H9 (cell line): ENCODE results near the gene CEMIP2. TPM values are rescaled to one million over a fixed set of nuclear protein-coding genes. Genes with fewer than 3 reads are reported as not detected.

ENCODE experiments used
- DNase-seq: peaks from one replicate; pipeline ENCODE4 v3.0.0-alpha.2; 2017
- H2AFZ ChIP-seq: one replicate; pipeline ENCODE4 v1.6.1; 2013; ENCODE audit warnings: mild to moderate bottlenecking, low read length, control low read depth, moderate library complexity
- H2AK5ac ChIP-seq: 2 replicates; pipeline ENCODE4 v1.6.1; 2013; ENCODE audit warnings: low read length, control low read depth, mixed read lengths; ENCODE audit not compliant: insufficient read length
- H2BK120ac ChIP-seq: one replicate; pipeline ENCODE4 v1.6.1; 2013; ENCODE audit warnings: low read depth, mild to moderate bottlenecking, low read length, control low read depth, inconsistent platforms; ENCODE audit not compliant: poor library complexity, severe bottlenecking
- H2BK12ac ChIP-seq: 2 replicates; pipeline ENCODE4 v1.6.1; 2013; ENCODE audit warnings: low read length, control low read depth, mixed read lengths, low read depth; ENCODE audit not compliant: insufficient read length
- H2BK15ac ChIP-seq: 2 replicates; pipeline ENCODE4 v1.6.1; 2013; ENCODE audit warnings: low read depth, low read length, control low read depth
- H2BK20ac ChIP-seq: one replicate; pipeline ENCODE4 v1.6.1; 2013; ENCODE audit warnings: low read depth, mild to moderate bottlenecking, low read length, control low read depth, inconsistent platforms; ENCODE audit not compliant: poor library complexity, severe bottlenecking
- H2BK5ac ChIP-seq: 2 replicates; pipeline ENCODE4 v1.6.1; 2013; ENCODE audit warnings: low read length, control low read depth, mixed read lengths; ENCODE audit not compliant: insufficient read length
- H3K14ac ChIP-seq: 2 replicates; pipeline ENCODE4 v1.6.1; 2013; ENCODE audit warnings: low read length, control low read depth; ENCODE audit not compliant: insufficient read depth
- H3K18ac ChIP-seq: 2 replicates; pipeline ENCODE4 v1.6.1; 2013; ENCODE audit warnings: low read depth, mild to moderate bottlenecking, mixed read lengths, low read length, control low read depth; ENCODE audit not compliant: insufficient read length
- H3K23ac ChIP-seq: 2 replicates; pipeline ENCODE4 v1.6.1; 2013; ENCODE audit warnings: low read length, control low read depth, mixed read lengths, low read depth; ENCODE audit not compliant: insufficient read length
- H3K23me2 ChIP-seq: 2 replicates; pipeline ENCODE4 v1.6.1; 2013; ENCODE audit warnings: low read depth, mild to moderate bottlenecking, mixed read lengths, low read length, control low read depth; ENCODE audit not compliant: insufficient read length, poor library complexity, severe bottlenecking
- H3K27ac ChIP-seq: 2 replicates; pipeline ENCODE4 v1.5.1; 2013; ENCODE audit warnings: low read length, control low read depth, mixed read lengths, low read depth; ENCODE audit not compliant: insufficient read length
- H3K27me3 ChIP-seq: 2 replicates; pipeline ENCODE4 v1.6.1; 2013; ENCODE audit warnings: low read length, control low read depth, inconsistent platforms; ENCODE audit not compliant: insufficient read depth
- H3K4ac ChIP-seq: 2 replicates; pipeline ENCODE4 v1.6.1; 2013; ENCODE audit warnings: low read depth, mild to moderate bottlenecking, control low read depth, inconsistent platforms, low read length, moderate library complexity
- H3K4me1 ChIP-seq: 2 replicates; pipeline ENCODE4 v1.6.1; 2013; ENCODE audit warnings: low read length, control low read depth, inconsistent platforms; ENCODE audit not compliant: insufficient read depth
- H3K4me2 ChIP-seq: 2 replicates; pipeline ENCODE4 v1.6.1; 2013; ENCODE audit warnings: low read length, control low read depth, mixed read lengths; ENCODE audit not compliant: insufficient read length, insufficient read depth
- H3K56ac ChIP-seq: 2 replicates; pipeline ENCODE4 v1.6.1; 2013; ENCODE audit warnings: low read depth, mild to moderate bottlenecking, mixed read lengths, low read length, control low read depth; ENCODE audit not compliant: insufficient read length
- H3K79me1 ChIP-seq: 2 replicates; pipeline ENCODE4 v1.6.1; 2013; ENCODE audit warnings: low read depth, mild to moderate bottlenecking, moderate library complexity, low read length, control low read depth, inconsistent platforms; ENCODE audit not compliant: insufficient read depth, poor library complexity, severe bottlenecking
- H3K79me2 ChIP-seq: 2 replicates; pipeline ENCODE4 v1.6.1; 2013; ENCODE audit warnings: low read length, control low read depth, inconsistent platforms; ENCODE audit not compliant: insufficient read depth
- H3K9ac ChIP-seq: 2 replicates; pipeline ENCODE4 v1.6.1; 2013; ENCODE audit warnings: low read length, control low read depth, mixed read lengths; ENCODE audit not compliant: insufficient read length; ENCODE audit errors: extremely low read depth
- H3K9me3 ChIP-seq: one replicate; pipeline ENCODE4 v1.6.1; 2013; ENCODE audit warnings: low read depth, low read length, inconsistent platforms; ENCODE audit not compliant: control insufficient read depth
- H3T11ph ChIP-seq: one replicate; pipeline ENCODE4 v1.6.1; 2013; ENCODE audit warnings: mild to moderate bottlenecking, low read length, control low read depth, inconsistent platforms
- H4K20me1 ChIP-seq: one replicate; pipeline ENCODE4 v1.6.1; 2013; ENCODE audit not compliant: control insufficient read depth, insufficient read length, insufficient read depth
- H4K5ac ChIP-seq: 2 replicates; pipeline ENCODE4 v1.6.1; 2013; ENCODE audit warnings: low read depth, mild to moderate bottlenecking, mixed read lengths, low read length, control low read depth; ENCODE audit not compliant: insufficient read length
- H4K8ac ChIP-seq: replicated peaks from 2 replicates; pipeline ENCODE4 v1.6.1; 2013; ENCODE audit warnings: low read length, control low read depth, mixed read lengths, low read depth; ENCODE audit not compliant: insufficient read length
- H4K91ac ChIP-seq: 2 replicates; pipeline ENCODE4 v1.6.1; 2013; ENCODE audit warnings: low read depth, mild to moderate bottlenecking, moderate library complexity, mixed read lengths, low read length, control low read depth; ENCODE audit not compliant: insufficient read length
- H3K27ac Mint-ChIP-seq, 3 experiments: 2 replicates in 2 of 3; 3 replicates in 1 of 3; pipeline ENCODE4 v1.8.0; 2020 to 2021; ENCODE audit warnings: mixed read lengths in 3 of 3, mild to moderate bottlenecking in 1 of 3, moderate library complexity in 1 of 3
- H3K27me3 Mint-ChIP-seq: 2 replicates; pipeline ENCODE4 v1.8.0; 2021; ENCODE audit warnings: low read depth, mild to moderate bottlenecking, moderate library complexity, mixed read lengths
- H3K36me3 Mint-ChIP-seq, 3 experiments: 2 replicates in 2 of 3; 3 replicates in 1 of 3; pipeline ENCODE4 v1.8.0; 2020 to 2021; ENCODE audit warnings: low read depth in 3 of 3, mixed read lengths in 3 of 3; ENCODE audit not compliant: insufficient read depth in 1 of 3
- H3K4me1 Mint-ChIP-seq, 2 experiments: 2 replicates each; pipeline ENCODE4 v1.8.0; 2020; ENCODE audit warnings: mixed read lengths in 2 of 2
- H3K4me3 Mint-ChIP-seq, 2 experiments: 2 replicates in 1 of 2; 3 replicates in 1 of 2; pipeline ENCODE4 v1.8.0; 2020 to 2021; ENCODE audit warnings: mild to moderate bottlenecking in 2 of 2, mixed read lengths in 2 of 2, moderate library complexity in 1 of 2
- H3K9me3 Mint-ChIP-seq, 2 experiments: 2 replicates in 1 of 2; 3 replicates in 1 of 2; pipeline ENCODE4 v1.8.0; 2020; ENCODE audit warnings: mild to moderate bottlenecking in 2 of 2, mixed read lengths in 2 of 2, moderate library complexity in 1 of 2
- CTCF ChIP-seq: fragments of 200-600 bp; sonication (generic); conservative IDR thresholded peaks from 3 replicates; pipeline ENCODE4 v1.8.0; 2021; ENCODE audit warnings: antibody characterized with exemption, mild to moderate bottlenecking
- WGBS: extraction: QIAGEN DNeasy Blood & Tissue Kit; methylation state at CpG from one replicate; pipeline ENCODE4 v1.1.7; 2013; ENCODE audit warnings: missing lambda C conversion rate, low lambda C conversion rate, mixed read lengths; ENCODE audit not compliant: insufficient read length; ENCODE audit errors: extremely low coverage; 5-methylcytosine and 5-hydroxymethylcytosine counted together
- total RNA-seq: library from RNA; stranded (reverse); gene quantifications from 2 replicates; pipeline ENCODE4 v1.2.1, GENCODE V29; 2021

Gene CEMIP2
- total RNA-seq, 1 experiment from 2014 or later, result 77.2 TPM

- Histone ChIP-seq H2BK120ac (no peak overlapping the region), H3K23me2 (no peaks in the 10 kb centered on the region), H3K79me1 (peaks cover 3% of the 10 kb centered on the region), H3K4me1 (peaks cover 17% of the 10 kb centered on the region; the same call in 1 of the 2 replicates), H4K8ac (no peak overlapping the region), H3K27me3 (no peaks in the 10 kb centered on the region), H2BK15ac (no peak overlapping the region), H3K4ac (no peak overlapping the region), H3K79me2 (peaks cover 4% of the 10 kb centered on the region; the same call in 1 of the 2 replicates), H2AK5ac (no peak overlapping the region), H3K9me3 (no peaks in the 10 kb centered on the region), H3T11ph (no peak overlapping the region), H3K14ac (no peak overlapping the region), H4K91ac (no peak overlapping the region), H3K27ac (no peak overlapping the region), H2BK20ac (no peak overlapping the region), H2BK5ac (no peak overlapping the region), H3K4me2 (no peak overlapping the region), H3K56ac (no peak overlapping the region), H4K20me1 (no peaks in the 10 kb centered on the region), H2BK12ac (no peak overlapping the region), H3K23ac (no peak overlapping the region), H4K5ac (no peak overlapping the region), H3K9ac (no peak overlapping the region), H3K18ac (no peak overlapping the region), H2AFZ (no peak overlapping the region)
- Mint-ChIP-seq H3K4me1 (peaks cover 70 to 71% of the 10 kb centered on the region in 2 experiments), H3K36me3 (peaks cover 31 to 66% (median 51%) of the 10 kb centered on the region in 3 experiments), H3K4me3 (no peak overlapping the region), H3K27ac (peak overlapping the region; percentile 3 to 37 (median 24); a peak in 4 of 7 replicates), H3K9me3 (peaks cover 0 to 2% of the 10 kb centered on the region in 2 experiments; a peak in 2 of 5 replicates), H3K27me3 (no peaks in the 10 kb centered on the region)
- WGBS, result no CpG with 5 or more reads among the region's 1 CpG
- DNase-seq, result no peak
- no peak for TF ChIP-seq CTCF
Measured at GRCh38 chr9:71748280-71748743, 20.0 kb downstream of the CEMIP2 start.
